A549 (cell line): ENCODE results near the gene CT47B1. TPM values are rescaled to one million over a fixed set of nuclear protein-coding genes. Genes with fewer than 3 reads are reported as not detected.
"Not testable (repeated sequence)": the region's sequence is repeated elsewhere in the genome, so short reads cannot be mapped to it uniquely, and the experiment has no call there.

ENCODE experiments used
- ATAC-seq, 2 experiments: fragments of 200-7000 bp in 1 of 2; fragments of >200 bp in 1 of 2; cut with Nextera tagmentation in 1 of 2; cut with Tn5 transposase in 1 of 2; 3 replicates each; pipeline versions ENCODE4 v1.8.0 to v1.9.1; 2018 to 2020; ENCODE audit warnings: mild to moderate bottlenecking in 1 of 2, moderate library complexity in 1 of 2
- CTCF ChIA-PET: fragments of 300-600 bp; sonication (Branson Sonifier 250); formaldehyde crosslinking; extraction: SDS; loops from one replicate; lab custom pipeline; 2021; ENCODE audit warnings: antibody characterized with exemption, inconsistent platforms; lab: Yijun Ruan, JAX
- POLR2A ChIA-PET: fragments of 350-600 bp; formaldehyde crosslinking; extraction: SDS; loops from one replicate; lab custom pipeline; 2021; ENCODE audit warnings: antibody characterized with exemption, inconsistent platforms; lab: Yijun Ruan, JAX
- DNase-seq, 2 experiments: peaks; one replicate each; pipeline versions ENCODE4 v3.0.0 to v3.0.0-alpha.2; 2011 to 2016; ENCODE audit warnings: low read depth in 1 of 2, low spot score in 1 of 2
- FAIRE-seq: peaks from 2 replicates; lab custom pipeline; 2011; peaks lifted over from hg19 to GRCh38; lab: Jason Lieb, UNC
- H3K27ac ChIP-seq, 2 experiments: fragments of >200 bp; sonication (Bioruptor Twin); formaldehyde crosslinking; 3 replicates each; pipeline ENCODE4 v1.5.1; 2016 to 2017
- H3K4me1 ChIP-seq: fragments of >200 bp; sonication (Bioruptor Twin); formaldehyde crosslinking; 3 replicates; pipeline ENCODE4 v1.6.1; 2016
- H3K4me2 ChIP-seq: fragments of >200 bp; sonication (Bioruptor Twin); formaldehyde crosslinking; 3 replicates; pipeline ENCODE4 v1.6.1; 2016
- H3K4me3 ChIP-seq: fragments of >200 bp; sonication (Bioruptor Twin); formaldehyde crosslinking; 3 replicates; pipeline ENCODE4 v1.5.1; 2016
- H3K9me3 ChIP-seq: fragments of >200 bp; sonication (Bioruptor Twin); formaldehyde crosslinking; 3 replicates; pipeline ENCODE4 v1.6.1; 2016
- CEBPB ChIP-seq, 2 experiments: fragments of >200 bp in 1 of 2; sonication (Bioruptor Twin) in 1 of 2; formaldehyde crosslinking in 1 of 2; IDR thresholded peaks; 2 replicates each; pipeline ENCODE4 v1.6.1; 2012 to 2016
- CHD4 ChIP-seq: fragments of 200-600 bp; sonication (generic); IDR thresholded peaks from 2 replicates; pipeline ENCODE4 v1.6.1; 2016; ENCODE audit warnings: antibody characterized with exemption, mild to moderate bottlenecking, borderline replicate concordance
- EHF ChIP-seq: fragments of 250-450 bp; sonication (Bioruptor Pico); IDR thresholded peaks from 2 replicates; pipeline ENCODE4 v1.5.0; 2020; ENCODE audit warnings: mild to moderate bottlenecking
- EHMT2 ChIP-seq: fragments of 200-600 bp; sonication (generic); IDR thresholded peaks from 2 replicates; pipeline ENCODE4 v1.6.1; 2016; ENCODE audit warnings: antibody characterized with exemption, low read depth, mild to moderate bottlenecking, moderate library complexity
- FOXS1 ChIP-seq: fragments of 250-450 bp; sonication (Bioruptor Pico); IDR thresholded peaks from 2 replicates; pipeline ENCODE4 v1.5.0; 2020; ENCODE audit warnings: mild to moderate bottlenecking, moderate library complexity
- HDAC2 ChIP-seq: fragments of 200-600 bp; sonication (generic); IDR thresholded peaks from 2 replicates; pipeline ENCODE4 v1.6.1; 2016
- JUNB ChIP-seq: fragments of >200 bp; sonication (Bioruptor Twin); formaldehyde crosslinking; IDR thresholded peaks from 2 replicates; pipeline ENCODE4 v1.6.1; 2016
- MAFK ChIP-seq: fragments of 450-650 bp; IDR thresholded peaks from 2 replicates; pipeline ENCODE4 v1.6.1; 2014; ENCODE audit not compliant: partially characterized antibody
- NFE2L2 ChIP-seq: fragments of 150-350 bp; conservative IDR thresholded peaks from 2 replicates; pipeline ENCODE4 v1.6.1; 2014; ENCODE audit warnings: low read length
- NR3C1 ChIP-seq: fragments of >200 bp; sonication (Bioruptor Twin); formaldehyde crosslinking; IDR thresholded peaks from 3 replicates; pipeline ENCODE4 v1.6.1; 2017
- PHF8 ChIP-seq: fragments of 200-600 bp; sonication (generic); IDR thresholded peaks from 2 replicates; pipeline ENCODE4 v1.6.1; 2016; ENCODE audit warnings: low read depth, mild to moderate bottlenecking, antibody characterized with exemption, moderate library complexity, borderline replicate concordance
- RAD21 ChIP-seq, 2 experiments: fragments of >200 bp in 1 of 2; sonication (Bioruptor Twin) in 1 of 2; formaldehyde crosslinking in 1 of 2; IDR thresholded peaks in 1 of 2; conservative IDR thresholded peaks in 1 of 2; 2 replicates in 1 of 2; 3 replicates in 1 of 2; pipeline ENCODE4 v1.6.1; 2012 to 2018; ENCODE audit warnings: inconsistent platforms in 1 of 2
- RNF2 ChIP-seq: fragments of 200-600 bp; sonication (generic); IDR thresholded peaks from 2 replicates; pipeline ENCODE4 v1.6.1; 2016; ENCODE audit warnings: low read depth, mild to moderate bottlenecking, antibody characterized with exemption, moderate library complexity, borderline replicate concordance
- ZFP36 ChIP-seq: fragments of 450-650 bp; IDR thresholded peaks from 2 replicates; pipeline ENCODE4 v1.6.1; 2014; ENCODE audit warnings: borderline replicate concordance; ENCODE audit not compliant: partially characterized antibody
- WGBS: methylation state at CpG from one replicate; pipeline ENCODE4 v1.1.6; 2017; ENCODE audit errors: missing lambda C conversion rate; 5-methylcytosine and 5-hydroxymethylcytosine counted together
- polyA plus RNA-seq, 4 experiments: library from polyadenylated mRNA; depleted of rRNA in 3 of 4; stranded (reverse); fragments of >200 nt; fragmentation: RNase III in 1 of 4; extraction: RNeasy Plus Mini Kit Qiagen cat#74134 plus additional on column Dnase treatment in 1 of 4; gene quantifications; 2 replicates in 3 of 4; 3 replicates in 1 of 4; pipeline ENCODE4 v1.2.3, GENCODE V29; 2011 to 2017
- TF ChIP-seq, protein P1 (sequence below): fragments of 250-450 bp; sonication (Bioruptor Pico); IDR thresholded peaks from 2 replicates; pipeline ENCODE4 v1.5.0; 2021; ENCODE audit warnings: mild to moderate bottlenecking, moderate library complexity, borderline replicate concordance
- TF ChIP-seq, protein P2 (sequence below): fragments of 250-450 bp; sonication (Bioruptor Pico); IDR thresholded peaks from 2 replicates; pipeline ENCODE4 v1.5.0; 2020; ENCODE audit warnings: low read depth, mild to moderate bottlenecking, moderate library complexity
- TF ChIP-seq, protein P3 (sequence below): fragments of 200-600 bp; sonication (generic); IDR thresholded peaks from 2 replicates; pipeline ENCODE4 v1.6.1; 2016; ENCODE audit warnings: antibody characterized with exemption, mild to moderate bottlenecking, moderate library complexity
- TF ChIP-seq, protein P4 (sequence below): IDR thresholded peaks from 2 replicates; pipeline ENCODE4 v1.6.1; 2012
- TF ChIP-seq, protein P5 (sequence below): fragments of 450-650 bp; IDR thresholded peaks from 2 replicates; pipeline ENCODE4 v1.6.1; 2014; ENCODE audit warnings: antibody characterized with exemption
- TF ChIP-seq, protein P6 (sequence below): fragments of >200 bp; sonication (Bioruptor Twin); formaldehyde crosslinking; IDR thresholded peaks from 3 replicates; pipeline ENCODE4 v1.5.1; 2016

Gene CT47B1
- polyA plus RNA-seq, 2 of the 4 experiments (the other 2 are of a cell fraction): not detected

DNA sequence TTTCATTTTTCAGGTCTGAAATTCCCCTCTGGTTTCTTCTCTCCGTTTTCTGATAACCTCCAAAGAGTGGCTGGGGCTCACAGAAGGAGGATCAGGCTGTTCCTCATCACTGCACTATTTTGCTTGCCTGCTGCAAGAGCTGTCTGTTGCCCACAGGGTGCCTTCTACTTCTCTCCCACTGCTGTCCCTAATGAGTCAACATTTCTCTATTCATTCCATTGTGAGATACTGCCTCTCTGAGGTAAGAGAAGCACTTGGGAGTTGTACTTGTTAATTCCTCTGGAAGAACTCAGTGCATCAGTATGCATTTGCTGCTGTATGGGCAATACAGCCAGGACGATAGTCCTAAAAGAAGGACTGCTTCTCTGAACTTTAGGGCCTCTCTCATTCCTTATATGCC is 34.8 kb downstream of the CT47B1 start:
- ATAC-seq: peak; percentile 70 to 73; a peak in 4 of 6 replicates
- TF ChIP-seq RNF2 (no peak), CHD4 (no peak), EHMT2 (no peak), HDAC2 (no peak), PHF8 (no peak), ZFP36 (no peak), NR3C1 (no peak)
- TF ChIP-seq, protein P1, sequence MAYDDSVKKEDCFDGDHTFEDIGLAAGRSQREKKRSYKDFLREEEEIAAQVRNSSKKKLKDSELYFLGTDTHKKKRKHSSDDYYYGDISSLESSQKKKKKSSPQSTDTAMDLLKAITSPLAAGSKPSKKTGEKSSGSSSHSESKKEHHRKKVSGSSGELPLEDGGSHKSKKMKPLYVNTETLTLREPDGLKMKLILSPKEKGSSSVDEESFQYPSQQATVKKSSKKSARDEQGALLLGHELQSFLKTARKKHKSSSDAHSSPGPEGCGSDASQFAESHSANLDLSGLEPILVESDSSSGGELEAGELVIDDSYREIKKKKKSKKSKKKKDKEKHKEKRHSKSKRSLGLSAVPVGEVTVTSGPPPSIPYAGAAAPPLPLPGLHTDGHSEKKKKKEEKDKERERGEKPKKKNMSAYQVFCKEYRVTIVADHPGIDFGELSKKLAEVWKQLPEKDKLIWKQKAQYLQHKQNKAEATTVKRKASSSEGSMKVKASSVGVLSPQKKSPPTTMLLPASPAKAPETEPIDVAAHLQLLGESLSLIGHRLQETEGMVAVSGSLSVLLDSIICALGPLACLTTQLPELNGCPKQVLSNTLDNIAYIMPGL: no peak
- TF ChIP-seq, protein P2, sequence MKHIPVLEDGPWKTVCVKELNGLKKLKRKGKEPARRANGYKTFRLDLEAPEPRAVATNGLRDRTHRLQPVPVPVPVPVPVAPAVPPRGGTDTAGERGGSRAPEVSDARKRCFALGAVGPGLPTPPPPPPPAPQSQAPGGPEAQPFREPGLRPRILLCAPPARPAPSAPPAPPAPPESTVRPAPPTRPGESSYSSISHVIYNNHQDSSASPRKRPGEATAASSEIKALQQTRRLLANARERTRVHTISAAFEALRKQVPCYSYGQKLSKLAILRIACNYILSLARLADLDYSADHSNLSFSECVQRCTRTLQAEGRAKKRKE: no peak
- TF ChIP-seq, all 56 proteins: peak for 0

DNA sequence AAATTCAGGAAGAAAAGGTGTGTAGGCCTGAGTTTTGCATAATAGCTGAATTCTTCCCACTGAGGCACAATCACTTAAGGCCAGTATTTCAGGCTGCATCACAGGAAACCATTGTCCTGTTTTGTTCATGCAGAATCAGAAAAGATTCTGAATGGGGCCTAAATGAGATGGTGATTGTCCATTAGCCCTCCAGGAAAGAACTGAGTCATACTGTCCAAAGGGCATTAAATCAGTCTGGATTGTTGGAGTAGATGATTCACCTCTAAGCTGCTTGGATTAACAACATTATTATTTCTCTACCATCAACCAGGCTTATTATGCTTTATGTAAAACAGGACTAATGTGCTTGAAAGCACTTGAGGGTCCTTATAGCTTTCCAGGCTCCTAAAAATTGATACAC is 36.2 kb downstream of the CT47B1 start:
- FAIRE-seq (no peak), DNase-seq (peak in 1 of 2 experiments; percentile 5), ATAC-seq (peak; percentile 46 to 62; a peak in 3 of 6 replicates)
- Histone ChIP-seq H3K4me2 (no peak overlapping the region), H3K9me3 (no peaks in the 10 kb centered on the region), H3K4me3 (no peak overlapping the region), H3K27ac (no peak overlapping the region), H3K4me1 (no peaks in the 10 kb centered on the region)
- TF ChIP-seq RNF2: no peak
- ChIA-PET POLR2A (no interaction called here), CTCF (interaction anchor here (1.3 kb wide), 1 partner anchor 336 kb away, joined by 3 read pairs; no protein-coding TSS in a partner anchor)

More for the DNA sequence above, 34.8 kb downstream of the CT47B1 start:
- H3K4me1 ChIP-seq: no peaks in the 10 kb centered on the region
- ChIA-PET POLR2A (no interaction called here), CTCF (interaction anchor here (0.8 to 1.3 kb wide), 4 partner anchors 50 to 689 kb away, joined by 3 to 5 read pairs (median 3); no protein-coding TSS in a partner anchor)
- 4% methylated on average over 2 of the region's 2 CpGs for WGBS
- H3K27ac ChIP-seq: no peak overlapping the region
- no peak for FAIRE-seq
- peak in 1 of 2 experiments; percentile 16 for DNase-seq
- H3K9me3 ChIP-seq: no peaks in the 10 kb centered on the region
- H3K4me3 ChIP-seq: no peak overlapping the region
- no peak overlapping the region for H3K4me2 ChIP-seq

DNA sequence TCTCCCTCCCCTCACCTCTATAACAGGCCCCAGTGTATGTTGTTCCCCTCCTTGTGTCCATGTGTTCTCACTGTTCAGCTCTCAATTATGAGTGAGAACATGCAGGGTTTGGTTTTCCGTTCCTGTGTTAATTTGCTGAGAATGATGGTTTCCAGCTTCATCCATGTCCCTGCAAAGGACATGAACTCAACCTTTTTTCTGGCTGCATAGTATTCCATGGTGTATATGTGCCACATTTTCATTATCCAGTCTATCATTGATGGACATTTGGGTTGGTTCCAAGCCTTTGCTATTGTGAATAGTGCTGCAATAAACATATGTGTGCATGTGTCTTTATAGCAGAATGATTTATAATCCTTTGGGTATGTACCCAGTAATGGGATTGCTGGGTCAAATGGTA is 48.5 kb downstream of the CT47B1 start:
- ATAC-seq, H3K4me2 ChIP-seq, DNase-seq, H3K4me1 ChIP-seq, H3K9me3 ChIP-seq, H3K27ac ChIP-seq, POLR2A ChIA-PET, H3K4me3 ChIP-seq, FAIRE-seq, CTCF ChIA-PET: not testable (repeated sequence)
- 56% methylated on average over 1 of the region's 1 CpG for WGBS

DNA sequence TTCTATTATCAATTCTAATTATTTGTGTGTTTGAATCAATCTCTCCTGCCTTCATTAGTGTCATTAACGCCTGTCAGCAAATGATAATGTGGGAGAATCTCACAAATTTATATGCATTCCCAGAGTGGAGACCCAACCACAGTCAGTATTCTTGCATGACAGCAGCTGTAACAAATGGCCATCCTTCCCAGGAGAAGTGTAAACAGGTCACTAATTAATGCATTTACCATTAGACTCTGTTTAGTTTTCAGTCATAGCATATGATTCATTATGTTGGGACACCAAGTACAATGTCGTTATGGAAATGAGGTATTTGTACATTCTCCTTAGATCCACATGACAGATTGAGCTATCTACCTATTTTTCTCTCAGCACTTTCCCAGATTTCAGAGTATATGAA is 50.5 kb downstream of the CT47B1 start:
- DNase-seq (no peak), FAIRE-seq (no peak), ATAC-seq (no peak)
- Histone ChIP-seq H3K4me1 (no peaks in the 10 kb centered on the region), H3K4me3 (no peak overlapping the region), H3K9me3 (no peaks in the 10 kb centered on the region), H3K4me2 (no peak overlapping the region), H3K27ac (no peak overlapping the region)
- ChIA-PET CTCF (no interaction called here), POLR2A (no interaction called here)
- WGBS: 4% methylated on average over 2 of the region's 2 CpGs
- TF ChIP-seq, protein P3, sequence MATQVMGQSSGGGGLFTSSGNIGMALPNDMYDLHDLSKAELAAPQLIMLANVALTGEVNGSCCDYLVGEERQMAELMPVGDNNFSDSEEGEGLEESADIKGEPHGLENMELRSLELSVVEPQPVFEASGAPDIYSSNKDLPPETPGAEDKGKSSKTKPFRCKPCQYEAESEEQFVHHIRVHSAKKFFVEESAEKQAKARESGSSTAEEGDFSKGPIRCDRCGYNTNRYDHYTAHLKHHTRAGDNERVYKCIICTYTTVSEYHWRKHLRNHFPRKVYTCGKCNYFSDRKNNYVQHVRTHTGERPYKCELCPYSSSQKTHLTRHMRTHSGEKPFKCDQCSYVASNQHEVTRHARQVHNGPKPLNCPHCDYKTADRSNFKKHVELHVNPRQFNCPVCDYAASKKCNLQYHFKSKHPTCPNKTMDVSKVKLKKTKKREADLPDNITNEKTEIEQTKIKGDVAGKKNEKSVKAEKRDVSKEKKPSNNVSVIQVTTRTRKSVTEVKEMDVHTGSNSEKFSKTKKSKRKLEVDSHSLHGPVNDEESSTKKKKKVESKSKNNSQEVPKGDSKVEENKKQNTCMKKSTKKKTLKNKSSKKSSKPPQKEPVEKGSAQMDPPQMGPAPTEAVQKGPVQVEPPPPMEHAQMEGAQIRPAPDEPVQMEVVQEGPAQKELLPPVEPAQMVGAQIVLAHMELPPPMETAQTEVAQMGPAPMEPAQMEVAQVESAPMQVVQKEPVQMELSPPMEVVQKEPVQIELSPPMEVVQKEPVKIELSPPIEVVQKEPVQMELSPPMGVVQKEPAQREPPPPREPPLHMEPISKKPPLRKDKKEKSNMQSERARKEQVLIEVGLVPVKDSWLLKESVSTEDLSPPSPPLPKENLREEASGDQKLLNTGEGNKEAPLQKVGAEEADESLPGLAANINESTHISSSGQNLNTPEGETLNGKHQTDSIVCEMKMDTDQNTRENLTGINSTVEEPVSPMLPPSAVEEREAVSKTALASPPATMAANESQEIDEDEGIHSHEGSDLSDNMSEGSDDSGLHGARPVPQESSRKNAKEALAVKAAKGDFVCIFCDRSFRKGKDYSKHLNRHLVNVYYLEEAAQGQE: no peak
- TF ChIP-seq, protein P4, sequence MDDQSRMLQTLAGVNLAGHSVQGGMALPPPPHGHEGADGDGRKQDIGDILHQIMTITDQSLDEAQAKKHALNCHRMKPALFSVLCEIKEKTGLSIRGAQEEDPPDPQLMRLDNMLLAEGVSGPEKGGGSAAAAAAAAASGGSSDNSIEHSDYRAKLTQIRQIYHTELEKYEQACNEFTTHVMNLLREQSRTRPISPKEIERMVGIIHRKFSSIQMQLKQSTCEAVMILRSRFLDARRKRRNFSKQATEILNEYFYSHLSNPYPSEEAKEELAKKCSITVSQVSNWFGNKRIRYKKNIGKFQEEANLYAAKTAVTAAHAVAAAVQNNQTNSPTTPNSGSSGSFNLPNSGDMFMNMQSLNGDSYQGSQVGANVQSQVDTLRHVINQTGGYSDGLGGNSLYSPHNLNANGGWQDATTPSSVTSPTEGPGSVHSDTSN: no peak
- TF ChIP-seq, protein P5, sequence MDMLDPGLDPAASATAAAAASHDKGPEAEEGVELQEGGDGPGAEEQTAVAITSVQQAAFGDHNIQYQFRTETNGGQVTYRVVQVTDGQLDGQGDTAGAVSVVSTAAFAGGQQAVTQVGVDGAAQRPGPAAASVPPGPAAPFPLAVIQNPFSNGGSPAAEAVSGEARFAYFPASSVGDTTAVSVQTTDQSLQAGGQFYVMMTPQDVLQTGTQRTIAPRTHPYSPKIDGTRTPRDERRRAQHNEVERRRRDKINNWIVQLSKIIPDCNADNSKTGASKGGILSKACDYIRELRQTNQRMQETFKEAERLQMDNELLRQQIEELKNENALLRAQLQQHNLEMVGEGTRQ: no peak
- no peak for TF ChIP-seq NFE2L2
- no peak for TF ChIP-seq CEBPB (IDR thresholded peaks at IDR 0.05)
- no peak for TF ChIP-seq RAD21 (conservative IDR thresholded peaks at IDR 0.05 in 1 of 2, IDR thresholded peaks at IDR 0.05 in 1 of 2)
- TF ChIP-seq, protein P6, sequence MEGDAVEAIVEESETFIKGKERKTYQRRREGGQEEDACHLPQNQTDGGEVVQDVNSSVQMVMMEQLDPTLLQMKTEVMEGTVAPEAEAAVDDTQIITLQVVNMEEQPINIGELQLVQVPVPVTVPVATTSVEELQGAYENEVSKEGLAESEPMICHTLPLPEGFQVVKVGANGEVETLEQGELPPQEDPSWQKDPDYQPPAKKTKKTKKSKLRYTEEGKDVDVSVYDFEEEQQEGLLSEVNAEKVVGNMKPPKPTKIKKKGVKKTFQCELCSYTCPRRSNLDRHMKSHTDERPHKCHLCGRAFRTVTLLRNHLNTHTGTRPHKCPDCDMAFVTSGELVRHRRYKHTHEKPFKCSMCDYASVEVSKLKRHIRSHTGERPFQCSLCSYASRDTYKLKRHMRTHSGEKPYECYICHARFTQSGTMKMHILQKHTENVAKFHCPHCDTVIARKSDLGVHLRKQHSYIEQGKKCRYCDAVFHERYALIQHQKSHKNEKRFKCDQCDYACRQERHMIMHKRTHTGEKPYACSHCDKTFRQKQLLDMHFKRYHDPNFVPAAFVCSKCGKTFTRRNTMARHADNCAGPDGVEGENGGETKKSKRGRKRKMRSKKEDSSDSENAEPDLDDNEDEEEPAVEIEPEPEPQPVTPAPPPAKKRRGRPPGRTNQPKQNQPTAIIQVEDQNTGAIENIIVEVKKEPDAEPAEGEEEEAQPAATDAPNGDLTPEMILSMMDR: no peak
- TF ChIP-seq CHD4: no peak
- TF ChIP-seq JUNB: no peak
- no peak for TF ChIP-seq FOXS1 (CRISPR knock-in tag)
- TF ChIP-seq EHF (CRISPR knock-in tag): no peak
- TF ChIP-seq MAFK: no peak
